ENCODE measurements around the gene MYBL2. TPM values are rescaled to one million over a fixed set of nuclear protein-coding genes. Genes with fewer than 3 reads are reported as not detected.
"Not testable (repeated sequence)": the region's sequence is repeated elsewhere in the genome, so short reads cannot be mapped to it uniquely, and the experiment has no call there.

MYBL2 gene
- total and polyA plus RNA-seq, 12 donors: 0.17 to 6.0 (median 1.0) TPM; not detected in 1

DNA sequence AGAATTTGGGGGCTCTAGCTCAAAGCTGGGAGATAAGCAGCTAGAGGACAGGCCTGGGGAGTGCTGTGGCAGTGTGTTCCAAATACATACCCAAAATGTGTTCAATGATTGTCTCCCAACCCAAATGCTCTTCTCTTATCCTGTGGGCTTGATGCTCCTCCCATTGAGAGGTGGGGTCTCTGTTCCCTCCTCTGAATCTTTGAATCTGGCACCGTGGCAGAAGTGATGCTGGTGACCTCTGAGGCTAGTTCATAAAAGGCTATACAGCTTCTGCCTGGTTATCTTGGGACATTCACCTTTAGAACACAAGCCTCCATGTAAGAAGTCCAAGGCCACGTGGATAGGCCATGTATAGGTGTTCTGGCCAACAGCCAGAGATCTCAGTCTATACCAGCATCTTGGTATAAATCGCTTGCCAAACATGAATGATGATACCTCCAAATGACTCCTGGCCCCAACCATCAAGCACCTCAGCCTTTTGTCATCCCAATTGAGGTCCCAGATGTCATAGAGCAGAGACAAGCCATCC lies 15.9 kb upstream of the MYBL2 start:
- intact Hi-C loops (cut with DNase I): no loop called here
- no peak for TF ChIP-seq POLR2A (IDR thresholded peaks at IDR 0.05)
- H3K4me1 ChIP-seq (replicated peaks in 1 of 2): no peaks in the 10 kb centered on the region
- no peak overlapping the region for H3K4me3 ChIP-seq
- no peaks in the 10 kb centered on the region for H3K9me3 ChIP-seq (replicated peaks in 1 of 3)
- H3K27ac ChIP-seq: no peak overlapping the region
- H3K36me3 ChIP-seq (replicated peaks in 1 of 2): peaks cover 0 to 15% of the 10 kb centered on the region in 2 donors
- no peaks in the 10 kb centered on the region for H3K27me3 ChIP-seq
- peak in 1 of 7 donors; percentile 41 for DNase-seq
- 65 to 88% (median 68%) methylated on average over 2 to 3 of the region's 3 CpGs for WGBS, 4 donors

DNA sequence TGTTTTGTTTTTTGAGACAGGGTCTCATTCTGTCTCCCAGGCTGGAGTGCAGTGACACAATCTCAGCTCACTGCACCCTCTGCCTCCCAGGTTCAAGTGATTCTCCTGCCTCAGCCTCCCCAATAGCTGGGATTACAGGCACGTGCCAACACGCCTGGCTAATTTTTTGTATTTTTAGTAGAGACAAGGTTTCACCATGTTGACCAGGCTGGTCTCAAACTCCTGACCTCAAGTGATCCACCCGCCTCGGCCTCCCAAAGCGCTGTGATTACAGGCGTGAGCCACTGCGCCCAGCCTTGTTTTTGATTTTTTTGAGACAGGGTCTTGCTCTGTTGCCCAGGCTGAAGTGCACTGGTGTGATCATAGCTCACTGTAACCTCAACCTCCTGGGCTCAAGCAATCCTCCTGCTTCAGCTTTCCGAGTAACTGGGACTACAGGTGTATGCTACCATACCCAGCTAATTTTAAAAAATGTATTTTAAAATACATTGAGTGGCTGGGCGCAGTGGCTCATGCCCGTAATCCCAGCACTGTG lies 15.2 kb upstream of the MYBL2 start:
- intact Hi-C loops (cut with DNase I): not testable (repeated sequence)
- WGBS, 4 donors: 90 to 95% (median 93%) methylated on average over 10 of the region's 10 CpGs
- DNase-seq: peak in 1 of 7 donors; percentile 28

DNA sequence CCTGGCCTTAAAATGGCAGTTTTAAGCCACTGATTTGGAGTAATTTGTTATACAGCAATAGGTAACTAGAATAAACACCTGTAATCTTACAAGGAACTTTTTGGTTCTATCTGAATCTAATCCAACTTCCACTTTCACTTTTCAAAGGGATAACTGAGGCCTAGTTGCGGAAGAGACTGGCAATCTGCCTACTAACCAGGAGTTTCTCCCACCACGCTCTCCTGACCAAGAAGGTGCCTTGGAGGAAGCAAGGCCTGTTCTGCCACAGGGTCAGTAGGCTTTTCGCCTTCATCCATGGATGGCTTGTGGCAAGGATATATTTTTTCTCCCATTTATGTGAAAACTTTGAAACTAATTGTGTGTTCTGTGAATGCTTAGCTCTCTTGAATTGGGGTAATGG lies 12.9 kb upstream of the MYBL2 start:
- no peaks in the 10 kb centered on the region for H3K9me3 ChIP-seq (replicated peaks in 1 of 3)
- H3K27ac ChIP-seq: no peak overlapping the region
- TF ChIP-seq, protein P1, sequence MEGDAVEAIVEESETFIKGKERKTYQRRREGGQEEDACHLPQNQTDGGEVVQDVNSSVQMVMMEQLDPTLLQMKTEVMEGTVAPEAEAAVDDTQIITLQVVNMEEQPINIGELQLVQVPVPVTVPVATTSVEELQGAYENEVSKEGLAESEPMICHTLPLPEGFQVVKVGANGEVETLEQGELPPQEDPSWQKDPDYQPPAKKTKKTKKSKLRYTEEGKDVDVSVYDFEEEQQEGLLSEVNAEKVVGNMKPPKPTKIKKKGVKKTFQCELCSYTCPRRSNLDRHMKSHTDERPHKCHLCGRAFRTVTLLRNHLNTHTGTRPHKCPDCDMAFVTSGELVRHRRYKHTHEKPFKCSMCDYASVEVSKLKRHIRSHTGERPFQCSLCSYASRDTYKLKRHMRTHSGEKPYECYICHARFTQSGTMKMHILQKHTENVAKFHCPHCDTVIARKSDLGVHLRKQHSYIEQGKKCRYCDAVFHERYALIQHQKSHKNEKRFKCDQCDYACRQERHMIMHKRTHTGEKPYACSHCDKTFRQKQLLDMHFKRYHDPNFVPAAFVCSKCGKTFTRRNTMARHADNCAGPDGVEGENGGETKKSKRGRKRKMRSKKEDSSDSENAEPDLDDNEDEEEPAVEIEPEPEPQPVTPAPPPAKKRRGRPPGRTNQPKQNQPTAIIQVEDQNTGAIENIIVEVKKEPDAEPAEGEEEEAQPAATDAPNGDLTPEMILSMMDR (IDR thresholded peaks at IDR 0.05): no peak
- no peak for TF ChIP-seq POLR2A (IDR thresholded peaks at IDR 0.05)
- H3K36me3 ChIP-seq (replicated peaks in 1 of 2): no peaks in the 10 kb centered on the region
- no peak overlapping the region for H3K4me3 ChIP-seq
- peaks cover 4 to 5% of the 10 kb centered on the region in 2 donors for H3K4me1 ChIP-seq (replicated peaks in 1 of 2)
- DNase-seq: no peak
- WGBS, 4 donors: 90 to 100% (median 94%) methylated on average over 3 of the region's 3 CpGs
- no peaks in the 10 kb centered on the region for H3K27me3 ChIP-seq
- intact Hi-C loops (cut with DNase I): no loop called here

More for the DNA sequence above, 15.2 kb upstream of the MYBL2 start:
- H3K27ac ChIP-seq; H3K9me3 ChIP-seq (replicated peaks in 1 of 3); H3K4me3 ChIP-seq; H3K36me3 ChIP-seq (replicated peaks in 1 of 2); H3K4me1 ChIP-seq (replicated peaks in 1 of 2); H3K27me3 ChIP-seq: not testable (repeated sequence)

DNA sequence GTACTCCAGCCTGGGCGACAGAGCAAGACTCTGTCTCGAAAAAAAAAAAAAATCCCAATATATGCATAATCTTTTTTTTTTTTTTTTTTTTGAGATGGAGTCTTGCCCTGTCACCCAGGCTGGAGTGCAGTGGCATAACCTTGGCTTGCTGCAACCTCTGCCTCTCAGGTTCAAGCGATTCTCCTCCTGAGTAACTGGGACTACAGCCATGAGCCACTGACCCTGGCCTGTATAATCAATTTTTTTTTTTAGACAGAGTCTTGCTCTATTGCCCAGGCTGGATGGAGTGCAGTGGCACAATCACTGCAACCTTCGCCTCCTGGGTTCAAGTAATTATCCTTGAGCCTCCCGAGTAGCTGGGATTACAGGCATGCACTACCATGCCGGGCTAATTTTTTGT lies 11.7 kb upstream of the MYBL2 start:
- H3K9me3 ChIP-seq (replicated peaks in 1 of 3); H3K27ac ChIP-seq; H3K27me3 ChIP-seq; H3K36me3 ChIP-seq (replicated peaks in 1 of 2); H3K4me3 ChIP-seq; H3K4me1 ChIP-seq (replicated peaks in 1 of 2); intact Hi-C loops (cut with DNase I): not testable (repeated sequence)
- peak in 5 of 7 donors; percentile 22 to 63 (median 43) for DNase-seq
- WGBS, 4 donors: 43 to 63% (median 58%) methylated on average over 4 to 6 of the region's 6 CpGs

DNA sequence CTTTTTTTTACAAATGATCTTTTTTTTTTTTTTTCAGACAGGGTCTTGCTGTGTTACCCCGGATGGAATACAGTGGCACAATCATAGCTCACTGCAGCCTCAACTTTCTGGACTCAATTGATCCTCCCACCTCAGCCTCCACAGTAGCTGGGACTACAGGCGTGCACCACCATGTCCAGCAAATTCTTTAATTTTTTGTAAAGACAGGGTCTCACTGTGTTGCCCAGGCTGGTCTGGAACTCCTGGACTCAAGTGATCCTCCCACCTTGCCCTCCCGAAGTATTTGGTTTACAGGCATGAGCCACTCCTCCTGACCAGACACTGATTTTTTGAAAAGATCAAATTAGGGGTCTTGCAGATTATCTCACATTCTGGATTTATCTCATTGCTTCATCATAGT lies 11.0 kb upstream of the MYBL2 start:
- H3K36me3 ChIP-seq (replicated peaks in 1 of 2): no peaks in the 10 kb centered on the region
- no peaks in the 10 kb centered on the region for H3K9me3 ChIP-seq (replicated peaks in 1 of 3)
- peaks cover 4 to 5% of the 10 kb centered on the region in 2 donors for H3K4me1 ChIP-seq (replicated peaks in 1 of 2)
- no peak overlapping the region for H3K27ac ChIP-seq
- TF ChIP-seq, protein P1 (IDR thresholded peaks at IDR 0.05): no peak
- no peak for TF ChIP-seq POLR2A (IDR thresholded peaks at IDR 0.05)
- peak in 1 of 7 donors; percentile 28 for DNase-seq
- WGBS, 4 donors: 68 to 84% (median 79%) methylated on average over 3 of the region's 3 CpGs
- intact Hi-C loops (cut with DNase I): no loop called here
- no peak overlapping the region for H3K4me3 ChIP-seq
- no peaks in the 10 kb centered on the region for H3K27me3 ChIP-seq

All from adrenal gland (tissue), 12 donors.